Esophagus squamous epithelium (tissue), 4 donors: Measurements from ENCODE around the gene NPEPPS.

ENCODE experiments used
- CTCF ChIP-seq, 6 experiments: fragments of 450-650 bp in 4 of 6; fragments of 200-600 bp in 2 of 6; sonication (generic) in 2 of 6; IDR thresholded peaks; one replicate each; pipeline ENCODE4 v1.5.1; 2016 to 2019; ENCODE audit warnings: antibody characterized with exemption in 6 of 6, mild to moderate bottlenecking in 4 of 6, moderate library complexity in 4 of 6
- POLR2A ChIP-seq, 4 donors: fragments of 450-650 bp; IDR thresholded peaks; one replicate each; pipeline ENCODE4 v1.6.1; 2017; ENCODE audit warnings: antibody characterized with exemption in 4 of 4, mild to moderate bottlenecking in 4 of 4, moderate library complexity in 3 of 4

DNA sequence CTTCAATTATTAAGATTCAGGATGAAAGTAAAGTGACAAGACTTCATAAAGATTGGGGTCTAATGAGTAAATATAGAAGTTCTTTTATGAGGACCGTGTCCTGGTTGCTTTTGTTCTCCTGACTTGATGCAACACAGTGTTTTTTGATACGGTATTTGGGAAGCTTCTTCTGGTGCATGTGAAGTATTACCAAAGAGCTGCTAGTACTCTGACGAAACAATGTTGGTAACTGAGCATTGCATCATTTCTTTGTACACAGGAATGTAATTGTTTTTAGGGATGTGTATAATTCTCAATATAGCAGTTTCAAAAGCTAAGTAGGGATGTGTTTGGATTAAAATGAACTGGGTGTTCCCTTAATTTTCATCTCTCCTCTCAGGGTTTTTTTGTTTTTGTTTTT, 134.7 kb downstream of the NPEPPS start:
- TF ChIP-seq CTCF (IDR thresholded peaks at IDR 0.05), result no peak
- no peak for TF ChIP-seq POLR2A (IDR thresholded peaks at IDR 0.05)
